Stimulated activated CD4-positive, alpha-beta T cell treated with anti-CD3 and anti-CD28 coated beads, Interleukin-4, amount 100 ng/mL, for 48 hours (primary cell): ENCODE results near the gene IFNGR2.
"Not testable (repeated sequence)": the region's sequence is repeated elsewhere in the genome, so short reads cannot be mapped to it uniquely, and the experiment has no call there.

ENCODE experiments used
- DNase-seq, 2 donors: peaks; one replicate each; pipeline ENCODE4 v3.0.0-alpha.2; 2020; ENCODE audit warnings: low read depth in 2 of 2

IFNGR2 gene

GRCh38 chr21:33437140-33437539 lies 33.9 kb downstream of the IFNGR2 start:
- no peak for DNase-seq

DNA sequence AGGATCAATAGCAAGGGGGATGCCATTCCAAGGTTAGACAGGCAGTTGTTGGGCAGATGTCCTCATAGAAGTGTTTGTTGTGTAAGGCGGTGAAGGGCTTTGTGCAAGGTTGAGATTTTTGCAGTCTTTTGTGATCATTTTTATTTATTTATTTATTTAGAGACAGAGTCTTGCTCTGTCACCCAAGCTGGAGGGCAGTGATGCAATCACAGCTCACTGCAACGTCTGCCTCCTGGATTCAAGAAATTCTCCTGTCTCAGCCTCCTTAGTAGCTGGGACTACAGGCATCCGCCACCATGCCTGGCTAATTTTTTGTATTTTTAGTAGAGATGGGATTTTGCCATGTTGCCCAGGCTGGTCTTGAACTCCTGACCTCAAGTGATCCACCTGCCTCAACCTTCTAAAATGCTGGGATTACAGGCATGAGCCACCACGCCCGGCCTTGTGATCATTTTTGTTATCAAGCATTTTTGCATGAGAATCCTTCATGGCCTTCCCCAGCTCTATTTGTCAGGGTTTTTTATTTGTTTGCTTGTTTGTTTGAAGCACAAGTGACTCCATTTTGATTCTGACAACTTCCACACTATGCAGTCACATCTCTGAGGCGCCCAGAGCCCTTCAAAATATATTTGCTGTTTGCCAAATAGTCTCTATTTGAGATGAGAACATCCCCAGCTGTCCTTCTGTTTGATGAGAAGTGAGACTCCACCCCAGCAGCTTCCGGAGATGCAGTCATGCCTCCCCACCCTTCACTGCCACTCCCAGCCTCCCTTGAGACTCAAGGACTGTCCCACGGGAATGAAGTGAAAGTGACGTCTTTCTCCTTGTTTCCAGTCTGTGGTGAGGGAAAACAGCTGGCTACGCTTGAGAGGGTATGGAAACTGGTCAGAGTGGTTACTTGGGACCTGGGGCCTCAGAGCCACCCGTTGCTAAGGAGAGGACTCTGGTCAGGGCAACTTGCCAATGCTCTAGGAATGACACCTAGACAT lies 38.6 kb downstream of the IFNGR2 start:
- DNase-seq: no peak

DNA sequence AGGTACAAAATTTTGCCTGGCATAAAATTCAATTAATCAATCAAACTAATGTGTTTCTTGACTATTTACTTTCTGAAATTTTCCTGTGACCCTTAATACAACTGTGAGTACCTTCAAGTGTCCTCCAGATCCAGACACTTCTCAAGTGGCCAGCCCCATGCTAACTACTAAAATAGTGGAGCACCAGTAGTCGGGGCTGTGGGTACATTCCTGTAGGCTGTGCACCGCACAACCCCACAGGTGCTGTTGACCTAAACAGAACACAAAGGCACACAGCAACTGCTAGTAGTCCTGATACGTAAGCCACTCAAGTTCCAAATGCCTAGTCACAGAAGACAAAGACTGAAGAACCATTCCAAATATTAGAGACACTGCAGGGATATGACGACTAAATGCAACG lies 40.0 kb downstream of the IFNGR2 start:
- no peak for DNase-seq

- DNase-seq: no peak
These were observed 41.3 kb downstream of the IFNGR2 start for GRCh38 chr21:33444499-33444898.

GRCh38 chr21:33446620-33447019 lies 43.4 kb downstream of the IFNGR2 start:
- not testable (repeated sequence) for DNase-seq

GRCh38 chr21:33449616-33450015 lies 46.4 kb downstream of the IFNGR2 start:
- DNase-seq: no peak

DNA sequence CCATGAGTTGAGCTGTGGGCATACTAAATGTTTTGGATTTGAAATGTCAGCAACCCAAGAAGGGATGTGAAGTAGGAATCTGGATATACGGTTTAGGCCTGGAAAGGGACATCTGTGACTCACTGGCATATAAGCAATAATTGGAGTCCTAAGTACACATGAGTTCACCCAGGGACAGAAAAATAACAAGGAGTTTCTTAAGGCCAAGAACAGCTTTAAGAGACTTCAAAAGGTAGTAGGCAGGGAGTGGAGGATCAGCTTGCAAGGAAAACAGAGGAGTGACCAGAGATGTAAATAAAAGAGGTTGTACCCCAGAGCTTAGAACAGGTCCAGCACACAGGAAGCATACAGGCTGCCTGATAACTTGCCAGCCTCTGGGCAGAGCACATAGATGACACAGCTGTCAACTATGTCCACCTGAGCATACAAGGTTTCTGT lies 48.4 kb downstream of the IFNGR2 start:
- no peak for DNase-seq

DNA sequence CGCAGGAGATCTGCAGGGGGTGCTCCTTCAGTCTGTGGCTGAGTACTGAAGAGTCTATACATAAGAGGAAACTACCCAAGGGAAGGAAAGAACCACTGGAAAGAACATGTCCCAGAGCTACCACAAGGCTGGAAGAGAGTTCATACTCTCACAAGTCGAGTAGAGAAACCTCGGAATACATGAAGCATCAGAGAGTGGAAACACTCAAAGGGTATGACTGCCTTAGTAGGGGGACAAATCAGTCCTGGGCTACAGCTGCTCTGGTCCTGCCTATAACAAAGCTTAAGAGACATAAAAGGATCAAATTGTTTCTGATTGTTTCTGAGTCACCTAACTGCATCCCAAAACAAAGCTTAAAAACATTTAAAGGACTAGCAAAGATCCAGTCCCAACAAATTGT lies 49.1 kb downstream of the IFNGR2 start:
- DNase-seq: no peak

GRCh38 chr21:33455686-33456446 lies 52.7 kb downstream of the IFNGR2 start:
- DNase-seq: no peak

- no peak for DNase-seq
These were observed 55.6 kb downstream of the IFNGR2 start for GRCh38 chr21:33458861-33459260.

DNA sequence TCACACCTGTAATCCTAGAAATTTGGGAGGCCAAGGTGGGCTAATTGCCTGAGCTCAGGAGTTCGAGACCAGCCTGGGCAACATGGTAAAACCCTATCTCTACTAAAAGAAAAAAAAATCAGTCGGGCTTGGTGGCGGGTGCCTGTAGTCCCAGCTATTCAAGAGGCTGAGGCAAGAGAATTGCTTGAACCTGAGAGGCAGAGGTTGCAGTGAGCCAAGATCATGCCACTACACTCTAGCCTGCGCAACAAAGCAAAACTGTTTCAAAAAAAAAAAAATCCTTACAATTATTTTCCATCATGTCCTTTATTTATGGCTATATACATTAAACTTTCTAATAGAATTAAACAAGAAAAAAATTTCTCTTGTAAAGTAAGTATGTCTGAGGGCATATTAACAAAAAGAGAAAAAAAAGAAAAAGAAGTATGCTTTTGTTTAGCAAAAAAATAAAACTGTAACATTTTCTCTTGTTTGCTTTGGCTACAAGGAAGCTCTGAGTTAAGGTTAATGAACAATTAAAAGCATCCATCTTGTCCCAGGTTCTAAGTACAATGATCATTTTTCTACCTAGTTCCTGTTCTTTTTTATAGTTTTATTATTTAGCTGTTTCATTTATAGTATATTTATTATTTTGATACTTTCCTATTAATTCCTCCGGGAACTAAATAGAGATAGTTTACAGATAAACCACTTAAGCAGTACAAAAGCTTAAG lies 58.5 kb downstream of the IFNGR2 start:
- no peak for DNase-seq

- DNase-seq: not testable (repeated sequence)
These were observed 66.0 kb downstream of the IFNGR2 start for GRCh38 chr21:33469183-33469582.

DNA sequence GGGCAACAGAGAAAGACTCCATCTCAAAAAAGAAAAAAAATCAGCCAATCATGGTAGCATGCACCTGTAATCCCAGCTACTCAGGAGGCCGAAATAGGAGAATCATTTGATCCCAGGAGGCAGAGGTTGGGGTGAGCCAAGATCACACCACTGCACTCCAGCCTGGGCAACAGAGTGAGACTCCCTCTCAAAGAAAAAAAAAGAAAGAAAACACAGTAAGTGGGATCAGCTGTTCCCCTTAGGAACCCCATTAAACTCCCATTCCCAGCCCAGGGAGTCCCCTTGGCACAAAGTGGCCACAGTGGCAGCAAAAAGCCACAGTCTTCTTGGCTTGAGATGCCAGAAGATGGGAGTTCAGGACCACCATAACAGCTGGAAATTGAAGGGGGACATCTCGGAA lies 67.5 kb downstream of the IFNGR2 start:
- DNase-seq: no peak

DNA sequence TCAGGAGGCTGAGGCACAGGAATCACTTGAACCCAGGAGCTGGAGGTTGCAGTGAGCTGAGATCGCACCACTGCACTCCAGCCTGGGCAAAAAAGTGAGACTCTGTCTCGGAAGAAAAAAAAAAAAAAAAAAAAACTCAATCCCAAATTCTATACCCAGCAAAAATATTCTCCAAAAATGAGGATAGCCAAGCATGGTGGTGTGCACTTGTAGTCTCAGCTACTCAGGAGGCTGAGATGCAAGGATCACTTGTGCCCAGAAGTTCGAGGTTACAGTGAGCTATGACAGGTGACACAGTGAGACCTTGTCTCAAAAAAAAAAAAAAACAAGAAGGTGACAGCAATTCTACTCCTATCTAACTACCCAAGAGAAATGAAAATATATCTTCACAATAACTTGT lies 70.1 kb downstream of the IFNGR2 start:
- no peak for DNase-seq

DNA sequence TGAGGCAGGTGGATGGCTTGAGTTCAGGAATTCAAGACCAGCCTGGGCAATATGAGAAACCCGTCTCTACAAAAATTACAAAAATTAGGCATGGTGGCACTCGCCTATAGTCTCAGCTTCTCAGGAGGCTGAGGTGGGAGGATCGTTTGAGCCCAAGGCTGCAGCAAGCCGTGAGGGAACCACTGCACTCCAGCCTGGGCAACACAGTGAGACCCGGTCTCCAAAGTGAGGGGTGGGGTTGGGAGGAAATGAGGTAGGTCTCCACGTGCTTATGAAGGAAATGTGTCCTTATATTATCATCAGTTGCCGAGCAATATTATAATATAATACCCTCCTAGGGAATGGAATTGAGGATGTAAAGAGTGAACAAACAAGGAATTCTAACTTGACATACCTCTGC lies 73.9 kb downstream of the IFNGR2 start:
- DNase-seq: no peak

DNA sequence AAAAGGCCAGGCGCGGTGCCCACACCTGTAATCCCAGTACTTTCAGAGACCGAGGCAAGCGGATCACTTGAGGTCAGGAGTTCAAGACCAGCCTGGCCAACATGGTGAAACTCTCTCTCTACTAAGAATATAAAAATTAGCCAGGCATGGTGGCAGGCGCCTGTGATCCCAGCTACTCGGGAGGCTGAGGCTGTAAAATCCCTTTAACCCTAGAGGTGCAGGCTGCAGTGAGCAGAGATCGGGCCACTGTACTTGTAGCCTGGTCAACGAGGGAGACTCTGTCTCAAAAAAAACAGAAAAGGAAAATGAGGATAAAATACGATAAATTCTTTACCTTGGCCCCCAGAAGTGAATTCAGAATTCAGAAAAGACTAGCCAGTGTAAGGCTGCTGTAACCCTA lies 75.0 kb downstream of the IFNGR2 start:
- no peak for DNase-seq

- DNase-seq: peak; percentile 27 to 32
These were observed 75.9 kb downstream of the IFNGR2 start for GRCh38 chr21:33478935-33479678.

DNA sequence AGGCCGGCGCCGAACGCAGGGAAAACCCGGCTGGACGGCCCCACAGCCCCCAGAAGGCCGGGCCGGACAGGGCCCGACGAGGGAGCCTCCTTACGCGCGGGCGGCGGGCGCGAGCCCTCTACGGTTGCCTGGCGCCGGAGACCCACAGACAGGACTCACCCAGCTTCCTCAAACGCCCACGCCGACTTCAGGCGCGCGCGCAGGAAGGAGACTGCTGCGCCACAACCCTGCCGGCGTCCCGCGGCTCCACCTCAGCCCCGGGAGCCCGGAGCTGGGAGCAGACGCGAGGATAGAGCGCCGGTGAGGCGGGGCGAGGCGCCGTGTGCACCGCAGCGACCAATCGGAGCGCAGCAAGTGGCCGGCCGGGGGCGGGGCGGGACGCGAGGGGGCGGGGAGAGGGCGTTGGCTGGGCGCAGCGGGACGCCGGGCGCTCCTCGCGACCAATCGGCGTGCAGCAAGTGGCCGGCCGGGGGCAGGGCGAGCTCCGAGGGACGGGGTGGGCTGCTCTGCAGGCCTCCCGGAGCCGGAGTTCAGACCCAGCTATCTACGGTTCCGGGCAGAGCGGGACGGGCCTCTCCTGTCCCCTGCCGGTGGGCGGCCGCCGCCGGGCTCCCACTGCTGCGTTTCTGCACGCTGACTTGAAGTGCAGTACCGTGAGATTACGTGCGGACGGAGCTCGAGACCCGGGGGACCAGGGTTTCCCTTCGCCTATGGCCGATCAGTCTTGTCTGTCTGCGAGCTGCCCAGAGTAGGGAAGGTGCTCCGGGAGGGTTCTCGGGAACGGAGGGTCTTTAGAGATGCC lies 76.7 kb downstream of the IFNGR2 start, which contains the start of gene TMEM50B:
TSS of gene TMEM50B (minus strand) at position 296 of the 802 bp plus-strand sequence. CDS start 11,089 bp downstream, outside the sequence.
- DNase-seq: peak; percentile 98

- no peak for DNase-seq
These were observed 77.4 kb downstream of the IFNGR2 start for GRCh38 chr21:33480481-33481103.
